Rectal smooth muscle tissue (tissue), 1 donor: ENCODE data around the gene PDILT.
"Not testable (repeated sequence)": the region's sequence is repeated elsewhere in the genome, so short reads cannot be mapped to it uniquely, and the experiment has no call there.

ENCODE experiments used
- H3K27ac ChIP-seq: one replicate; pipeline ENCODE4 v1.7.0; 2013; ENCODE audit warnings: low read depth, low read length, inconsistent platforms
- H3K27me3 ChIP-seq: one replicate; pipeline ENCODE4 v1.7.0; 2013; ENCODE audit warnings: low read length; ENCODE audit not compliant: control insufficient read depth, insufficient read depth
- H3K36me3 ChIP-seq: one replicate; pipeline ENCODE4 v1.7.0; 2013; ENCODE audit warnings: low read length; ENCODE audit not compliant: control insufficient read depth, insufficient read depth
- H3K4me1 ChIP-seq: one replicate; pipeline ENCODE4 v1.7.0; 2013; ENCODE audit warnings: low read length; ENCODE audit not compliant: control insufficient read depth, insufficient read depth
- H3K4me3 ChIP-seq: one replicate; pipeline ENCODE4 v1.7.0; 2013; ENCODE audit warnings: low read length
- H3K9ac ChIP-seq: one replicate; pipeline ENCODE4 v1.7.0; 2013; ENCODE audit warnings: low read length

The PDILT gene

DNA sequence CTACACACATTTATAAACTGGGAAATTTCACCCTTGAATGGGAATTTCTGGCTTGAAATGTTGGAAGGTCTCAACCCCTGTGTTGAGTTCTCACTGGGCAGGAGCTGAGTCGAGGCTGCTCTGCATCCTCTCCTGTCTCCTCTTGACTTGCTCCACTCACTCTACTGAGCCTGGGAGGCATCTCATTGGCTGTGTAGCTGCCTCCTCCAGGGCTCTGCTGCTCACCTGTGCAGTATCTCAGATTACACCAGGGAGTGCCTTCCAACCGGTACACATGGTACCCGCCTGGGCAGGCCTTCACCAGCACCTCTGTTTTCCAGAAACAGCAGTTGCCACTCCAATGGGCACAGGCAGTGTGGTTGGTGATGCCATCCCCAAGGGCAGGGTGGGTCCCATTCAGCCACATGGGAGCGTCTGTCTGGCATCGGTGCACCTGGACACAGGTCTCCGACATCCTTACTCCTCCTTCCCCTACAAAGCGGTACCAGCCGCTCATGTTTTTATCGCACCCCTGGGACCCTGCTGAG is 80.9 kb downstream of the PDILT start:
- H3K36me3 ChIP-seq, result no peaks in the 10 kb centered on the region

DNA sequence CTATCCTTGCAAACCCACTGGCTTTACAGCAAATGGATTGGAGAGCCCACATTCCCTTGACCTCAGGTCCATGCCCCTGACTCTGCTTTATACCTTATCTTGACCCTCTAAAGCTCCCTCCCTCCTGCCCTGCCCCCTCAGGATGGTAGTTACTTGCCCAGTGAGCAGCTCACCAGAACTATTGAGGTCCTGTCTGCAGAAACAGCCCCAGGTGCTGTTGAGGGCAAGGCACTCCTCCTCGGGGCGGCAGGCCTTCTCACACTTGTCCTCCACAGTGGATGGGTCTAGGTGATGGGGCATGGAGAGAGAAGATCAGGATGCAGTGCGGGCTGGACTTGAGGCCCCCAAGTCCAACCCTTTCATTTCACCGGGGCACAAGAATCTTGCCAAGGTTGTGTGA is 81.8 kb downstream of the PDILT start:
- no peaks in the 10 kb centered on the region for H3K27me3 ChIP-seq

More for the DNA sequence above, 80.9 kb downstream of the PDILT start:
- Histone ChIP-seq H3K27ac (no peak overlapping the region), H3K4me3 (no peak overlapping the region), H3K9ac (no peak overlapping the region), H3K27me3 (no peaks in the 10 kb centered on the region), H3K4me1 (no peaks in the 10 kb centered on the region)

DNA sequence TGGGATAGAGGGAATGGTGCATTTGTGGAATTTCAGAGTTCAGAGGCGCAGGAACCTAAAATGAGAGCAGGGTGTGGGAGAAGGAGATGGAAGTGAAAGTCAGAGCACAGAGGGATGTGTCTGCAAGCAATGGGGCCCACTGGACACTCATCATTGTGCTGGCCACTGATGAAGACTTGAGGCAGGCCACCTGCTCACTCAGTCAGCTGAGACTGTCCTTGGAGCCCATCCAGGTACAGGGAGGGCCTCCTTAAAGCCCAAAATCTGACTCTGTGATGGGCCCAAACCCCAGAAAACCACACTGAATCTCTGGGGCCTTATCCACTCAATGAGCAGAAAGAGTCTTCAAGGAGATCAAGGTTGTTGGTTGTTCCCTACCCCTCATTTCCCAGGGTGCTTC is 82.9 kb downstream of the PDILT start:
- no peaks in the 10 kb centered on the region for H3K36me3 ChIP-seq
- H3K9ac ChIP-seq, result no peak overlapping the region
- no peak overlapping the region for H3K4me3 ChIP-seq
- H3K4me1 ChIP-seq, result no peaks in the 10 kb centered on the region
- H3K27ac ChIP-seq, result no peak overlapping the region
- no peaks in the 10 kb centered on the region for H3K27me3 ChIP-seq

More for the DNA sequence above, 81.8 kb downstream of the PDILT start:
- H3K4me1 ChIP-seq, result no peaks in the 10 kb centered on the region
- H3K27ac ChIP-seq, result no peak overlapping the region
- no peaks in the 10 kb centered on the region for H3K36me3 ChIP-seq
- H3K9ac ChIP-seq, result no peak overlapping the region
- no peak overlapping the region for H3K4me3 ChIP-seq

GRCh38 chr16:20321051-20321450 is 83.5 kb downstream of the PDILT start:
- not testable (repeated sequence) for H3K36me3 ChIP-seq, H3K9ac ChIP-seq, H3K4me3 ChIP-seq, H3K4me1 ChIP-seq, H3K27ac ChIP-seq, H3K27me3 ChIP-seq

DNA sequence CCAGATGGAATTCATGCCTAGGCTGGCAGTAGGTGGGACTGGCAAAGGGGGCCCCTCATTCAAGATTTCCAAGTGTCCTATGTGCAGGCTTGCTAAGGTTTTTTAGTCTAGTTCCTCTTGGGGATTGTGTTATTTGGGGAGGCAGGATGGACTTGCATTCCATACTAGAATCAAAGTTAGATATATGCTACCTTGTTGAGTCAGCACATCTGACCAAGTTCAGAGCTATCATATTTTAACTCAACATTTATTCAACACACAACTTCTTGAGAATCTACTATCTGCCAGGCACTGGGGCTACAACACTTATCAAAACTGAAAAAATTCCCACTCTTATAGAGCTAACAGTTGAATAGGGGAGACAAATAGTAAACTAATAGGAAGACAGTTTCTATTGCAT is 83.9 kb downstream of the PDILT start:
- H3K4me3 ChIP-seq, result no peak overlapping the region
- no peaks in the 10 kb centered on the region for H3K27me3 ChIP-seq
- H3K36me3 ChIP-seq, result no peaks in the 10 kb centered on the region
- no peak overlapping the region for H3K9ac ChIP-seq
- no peak overlapping the region for H3K27ac ChIP-seq
- H3K4me1 ChIP-seq, result no peaks in the 10 kb centered on the region

DNA sequence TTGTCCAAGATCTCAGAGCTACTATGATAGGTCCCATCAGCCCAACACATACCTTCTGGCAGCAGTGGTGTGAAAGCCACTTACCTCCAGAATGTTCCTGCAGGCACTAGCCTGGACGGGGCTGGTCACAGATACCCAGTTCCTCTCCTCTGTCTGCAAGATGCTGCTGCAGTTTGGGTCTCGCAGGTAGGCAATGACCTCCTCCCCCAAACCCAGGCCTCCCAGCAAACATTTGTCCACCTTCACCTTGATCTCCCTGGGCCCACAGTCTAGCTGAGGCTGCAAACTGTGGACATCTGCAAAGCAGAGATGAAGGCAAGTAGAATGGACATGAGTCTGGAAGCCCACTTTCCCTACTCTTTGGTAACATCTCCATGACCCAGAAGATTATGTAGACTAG is 84.4 kb downstream of the PDILT start:
- no peak overlapping the region for H3K27ac ChIP-seq
- no peaks in the 10 kb centered on the region for H3K27me3 ChIP-seq
- H3K4me3 ChIP-seq, result no peak overlapping the region
- H3K4me1 ChIP-seq, result no peaks in the 10 kb centered on the region
- H3K36me3 ChIP-seq, result no peaks in the 10 kb centered on the region
- no peak overlapping the region for H3K9ac ChIP-seq

DNA sequence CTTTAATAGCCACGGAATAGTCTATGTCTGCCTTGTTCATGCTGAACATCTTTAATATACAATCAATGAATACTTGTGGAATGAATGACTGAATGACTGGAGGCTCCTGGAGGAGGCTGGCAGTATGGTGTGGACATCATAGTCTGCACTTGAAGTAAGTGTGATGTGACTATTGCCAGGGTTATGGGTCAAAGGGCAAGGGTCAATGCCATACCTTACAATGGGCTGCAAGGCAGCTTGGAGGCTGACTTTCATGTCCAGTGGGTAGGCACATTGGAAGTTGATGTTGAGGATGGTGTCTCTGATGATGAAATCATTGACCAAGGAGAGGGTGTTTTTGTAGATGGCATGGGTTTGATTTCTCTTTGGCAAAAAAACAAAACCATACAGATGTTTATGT is 85.1 kb downstream of the PDILT start:
- Histone ChIP-seq H3K27me3 (no peaks in the 10 kb centered on the region), H3K4me1 (no peaks in the 10 kb centered on the region), H3K27ac (no peak overlapping the region), H3K4me3 (no peak overlapping the region), H3K9ac (no peak overlapping the region), H3K36me3 (no peaks in the 10 kb centered on the region)

- no peak overlapping the region for H3K27ac ChIP-seq
- H3K27me3 ChIP-seq, result no peaks in the 10 kb centered on the region
- no peak overlapping the region for H3K9ac ChIP-seq
- no peak overlapping the region for H3K4me3 ChIP-seq
- H3K36me3 ChIP-seq, result no peaks in the 10 kb centered on the region
- H3K4me1 ChIP-seq, result no peaks in the 10 kb centered on the region
Observed at GRCh38 chr16:20318437-20318836, 86.1 kb downstream of the PDILT start.

- H3K27me3 ChIP-seq, result no peaks in the 10 kb centered on the region
- H3K36me3 ChIP-seq, result no peaks in the 10 kb centered on the region
- no peaks in the 10 kb centered on the region for H3K4me1 ChIP-seq
- no peak overlapping the region for H3K9ac ChIP-seq
- H3K27ac ChIP-seq, result no peak overlapping the region
- no peak overlapping the region for H3K4me3 ChIP-seq
Observed at GRCh38 chr16:20318006-20318405, 86.5 kb downstream of the PDILT start.

GRCh38 chr16:20317117-20317516 is 87.4 kb downstream of the PDILT start:
- Histone ChIP-seq H3K9ac (no peak overlapping the region), H3K27me3 (no peaks in the 10 kb centered on the region), H3K27ac (no peak overlapping the region), H3K4me1 (no peaks in the 10 kb centered on the region), H3K36me3 (no peaks in the 10 kb centered on the region), H3K4me3 (no peak overlapping the region)

GRCh38 chr16:20316715-20317114 is 87.8 kb downstream of the PDILT start:
- Histone ChIP-seq H3K9ac (no peak overlapping the region), H3K27ac (no peak overlapping the region), H3K36me3 (no peaks in the 10 kb centered on the region), H3K27me3 (no peaks in the 10 kb centered on the region), H3K4me3 (no peak overlapping the region), H3K4me1 (no peaks in the 10 kb centered on the region)

- Histone ChIP-seq H3K27ac (no peak overlapping the region), H3K4me3 (no peak overlapping the region), H3K36me3 (no peaks in the 10 kb centered on the region), H3K4me1 (no peaks in the 10 kb centered on the region), H3K27me3 (no peaks in the 10 kb centered on the region), H3K9ac (no peak overlapping the region)
Observed at GRCh38 chr16:20315764-20316163, 88.8 kb downstream of the PDILT start.

- Histone ChIP-seq H3K27ac (no peak overlapping the region), H3K9ac (no peak overlapping the region), H3K4me1 (no peaks in the 10 kb centered on the region), H3K27me3 (no peaks in the 10 kb centered on the region), H3K36me3 (no peaks in the 10 kb centered on the region), H3K4me3 (no peak overlapping the region)
Observed at GRCh38 chr16:20314575-20314974, 90.0 kb downstream of the PDILT start.
